OCI-LY3 (cell line): ENCODE results near the gene DCTD.

ENCODE experiments used
- CTCF ChIP-seq: fragments of 200-600, 300-600 bp; sonication (generic); IDR thresholded peaks from 2 replicates; pipeline ENCODE4 v1.5.1; 2014; ENCODE audit warnings: antibody characterized with exemption, low read length, low read depth
- EZH2phosphoT487 ChIP-seq: fragments of 200-600 bp; shearing (Covaris generic); IDR thresholded peaks from 2 replicates; pipeline ENCODE4 v1.6.1; 2018; ENCODE audit warnings: antibody characterized with exemption, mixed run types, low read depth

- no peak for TF ChIP-seq CTCF
- TF ChIP-seq EZH2phosphoT487: no peak
These were observed 74.3 kb downstream of the DCTD start for GRCh38 chr4:182842759-182843390.
